NCI-H1694 (cell line): Measurements from ENCODE around the gene ANO8.

Experiments
- DNase-seq: peaks from one replicate; lab custom pipeline; 2025; lab: John Stamatoyannopoulos, UW

Gene ANO8

GRCh38 chr19:17328517-17329365, 5.9 kb downstream of the ANO8 start:
- DNase-seq = no peak

- DNase-seq = no peak
These were observed 6.8 kb downstream of the ANO8 start for GRCh38 chr19:17327654-17328516.

GRCh38 chr19:17327068-17327653, 7.5 kb downstream of the ANO8 start:
- DNase-seq = no peak

- no peak for DNase-seq
These were observed 8.1 kb downstream of the ANO8 start for GRCh38 chr19:17326595-17326966.

GRCh38 chr19:17325881-17326594, 8.6 kb downstream of the ANO8 start:
- DNase-seq = no peak

GRCh38 chr19:17325133-17325532, 9.5 kb downstream of the ANO8 start:
- DNase-seq = no peak

- DNase-seq = no peak
These were observed 10.1 kb downstream of the ANO8 start for GRCh38 chr19:17324357-17325114.

- no peak for DNase-seq
These were observed 10.7 kb downstream of the ANO8 start for GRCh38 chr19:17323964-17324332.

GRCh38 chr19:17323300-17323963, 11.2 kb downstream of the ANO8 start:
- no peak for DNase-seq

- DNase-seq = no peak
These were observed 11.8 kb downstream of the ANO8 start for GRCh38 chr19:17322854-17323253.

GRCh38 chr19:17321655-17322489, 12.8 kb downstream of the ANO8 start:
- no peak for DNase-seq

- DNase-seq = no peak
These were observed 14.2 kb downstream of the ANO8 start for GRCh38 chr19:17320435-17320834.

GRCh38 chr19:17319473-17320238, 15.0 kb downstream of the ANO8 start:
- no peak for DNase-seq

- DNase-seq = no peak
These were observed 15.7 kb downstream of the ANO8 start for GRCh38 chr19:17318966-17319365.

GRCh38 chr19:17314007-17314593, 20.6 kb downstream of the ANO8 start:
- DNase-seq = no peak

GRCh38 chr19:17312189-17313113, 22.2 kb downstream of the ANO8 start:
- DNase-seq = no peak

- no peak for DNase-seq
These were observed 23.0 kb downstream of the ANO8 start for GRCh38 chr19:17311455-17312188.
